ENCODE measurements around the gene CAPG.
"Not testable (repeated sequence)": the region's sequence is repeated elsewhere in the genome, so short reads cannot be mapped to it uniquely, and the experiment has no call there.

CAPG gene

DNA sequence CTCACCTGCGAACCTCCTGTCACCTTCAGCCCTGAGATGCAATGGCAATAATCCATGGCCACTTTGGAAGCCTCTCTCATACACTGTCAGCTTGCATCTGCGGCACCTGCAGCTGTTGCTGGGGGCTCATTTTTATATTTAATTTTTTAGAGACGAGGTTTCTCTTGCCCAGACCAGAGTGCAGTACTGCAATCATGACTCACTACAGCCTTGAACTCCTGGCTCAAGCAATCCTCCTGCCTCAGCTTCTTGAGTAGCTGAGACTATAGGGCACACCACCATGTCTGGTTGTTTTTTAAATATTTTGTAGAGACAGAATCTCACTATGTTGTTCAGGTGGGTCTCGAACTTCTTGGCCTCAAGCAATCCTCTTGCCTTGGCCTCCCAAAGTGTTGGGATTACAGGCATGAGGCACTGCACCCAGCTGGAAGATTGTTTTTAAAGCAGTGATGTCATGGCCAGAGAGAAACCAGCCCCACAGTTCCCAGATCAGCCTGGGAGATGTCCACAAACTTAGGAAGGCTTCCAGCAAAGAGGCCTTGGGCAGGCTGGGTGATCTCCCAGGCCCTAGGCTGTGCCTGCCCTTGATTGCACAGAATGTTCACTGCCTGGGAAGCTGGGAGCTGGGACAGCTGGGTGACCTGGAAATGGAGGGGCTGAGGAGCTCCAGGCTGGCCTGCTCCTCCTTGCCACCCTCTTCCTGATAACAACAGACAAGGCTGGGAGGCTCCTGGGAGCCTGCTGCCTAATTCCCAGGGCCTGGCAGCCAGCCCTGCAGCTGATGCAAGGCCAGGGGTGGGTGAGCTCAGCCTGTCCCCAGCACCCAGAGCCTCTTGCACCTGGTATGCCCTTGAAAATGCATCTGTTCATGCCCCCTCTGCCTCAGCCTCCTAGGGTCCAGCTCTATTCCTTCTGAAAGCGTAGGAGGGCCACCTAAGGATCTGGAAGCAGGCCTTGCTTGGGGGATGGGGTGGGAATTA, 35.4 kb upstream of the CAPG start:
- DNase-seq (ENCODE audit: low read depth in 2 of 2): peak; percentile 73 to 86
- H3K4me3 ChIP-seq (replicated peaks in 1 of 2; ENCODE audit: low read depth in 2 of 2, low read length in 2 of 2): no peak overlapping the region
- TF ChIP-seq, protein P1, sequence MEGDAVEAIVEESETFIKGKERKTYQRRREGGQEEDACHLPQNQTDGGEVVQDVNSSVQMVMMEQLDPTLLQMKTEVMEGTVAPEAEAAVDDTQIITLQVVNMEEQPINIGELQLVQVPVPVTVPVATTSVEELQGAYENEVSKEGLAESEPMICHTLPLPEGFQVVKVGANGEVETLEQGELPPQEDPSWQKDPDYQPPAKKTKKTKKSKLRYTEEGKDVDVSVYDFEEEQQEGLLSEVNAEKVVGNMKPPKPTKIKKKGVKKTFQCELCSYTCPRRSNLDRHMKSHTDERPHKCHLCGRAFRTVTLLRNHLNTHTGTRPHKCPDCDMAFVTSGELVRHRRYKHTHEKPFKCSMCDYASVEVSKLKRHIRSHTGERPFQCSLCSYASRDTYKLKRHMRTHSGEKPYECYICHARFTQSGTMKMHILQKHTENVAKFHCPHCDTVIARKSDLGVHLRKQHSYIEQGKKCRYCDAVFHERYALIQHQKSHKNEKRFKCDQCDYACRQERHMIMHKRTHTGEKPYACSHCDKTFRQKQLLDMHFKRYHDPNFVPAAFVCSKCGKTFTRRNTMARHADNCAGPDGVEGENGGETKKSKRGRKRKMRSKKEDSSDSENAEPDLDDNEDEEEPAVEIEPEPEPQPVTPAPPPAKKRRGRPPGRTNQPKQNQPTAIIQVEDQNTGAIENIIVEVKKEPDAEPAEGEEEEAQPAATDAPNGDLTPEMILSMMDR (IDR thresholded peaks at IDR 0.05; ENCODE audit: low read depth, low read length): no peak

DNA sequence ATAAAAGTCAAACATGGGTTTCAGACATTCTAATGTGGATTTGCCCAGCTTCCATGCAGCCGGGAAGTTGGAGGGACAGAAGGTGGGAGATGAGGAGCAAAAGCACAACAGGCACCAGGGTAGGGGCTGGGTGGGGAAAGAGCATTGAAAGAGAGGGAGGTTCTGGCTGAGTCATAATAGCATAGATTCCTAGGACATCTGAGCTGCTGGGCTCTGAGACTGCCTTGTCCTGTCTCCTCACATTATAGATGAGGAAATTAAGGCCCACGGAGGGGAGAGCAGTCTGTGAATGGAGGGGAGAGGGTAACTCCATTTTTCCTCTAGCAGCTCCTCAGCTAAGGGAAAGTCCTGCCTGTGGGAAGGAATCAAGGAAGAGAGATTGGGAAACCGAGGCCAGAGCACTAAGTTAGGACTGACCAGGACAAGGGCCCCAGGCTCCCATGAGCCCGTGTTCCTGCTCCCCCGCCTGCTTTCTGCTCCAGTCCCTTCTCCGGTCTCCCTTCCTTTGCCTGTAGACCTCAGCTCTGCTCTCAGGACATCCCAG, 34.5 kb upstream of the CAPG start:
- DNase-seq (ENCODE audit: low read depth in 2 of 2): peak; percentile 30 to 35
- no peak overlapping the region for H3K4me3 ChIP-seq (replicated peaks in 1 of 2; ENCODE audit: low read depth in 2 of 2, low read length in 2 of 2)
- TF ChIP-seq, protein P1 (IDR thresholded peaks at IDR 0.05; ENCODE audit: low read depth, low read length): no peak

DNA sequence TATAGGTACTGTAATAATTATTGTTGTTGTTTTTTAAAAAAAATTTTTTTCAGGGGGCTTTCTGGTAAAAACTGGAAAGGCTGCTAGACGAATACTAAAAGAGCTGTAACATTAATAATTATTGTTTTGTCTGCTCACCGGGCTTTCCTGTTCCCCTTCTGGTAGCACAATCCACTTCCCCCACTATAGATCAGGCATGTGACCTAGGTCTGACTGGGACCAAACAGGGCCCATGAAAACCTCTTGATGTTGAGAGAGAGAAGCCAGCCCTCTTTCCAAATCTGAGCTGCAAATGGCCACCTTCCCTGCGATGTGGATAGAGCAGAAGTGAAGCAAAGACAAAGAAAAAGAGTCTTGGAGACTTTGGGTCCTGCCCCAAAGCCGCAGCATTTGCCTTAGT, 31.7 kb upstream of the CAPG start:
- H3K4me3 ChIP-seq (replicated peaks in 1 of 2; ENCODE audit: low read depth in 2 of 2, low read length in 2 of 2): no peak overlapping the region
- no peak for DNase-seq (ENCODE audit: low read depth in 2 of 2)
- TF ChIP-seq, protein P1 (IDR thresholded peaks at IDR 0.05; ENCODE audit: low read depth, low read length): no peak

- TF ChIP-seq, protein P1 (IDR thresholded peaks at IDR 0.05; ENCODE audit: low read depth, low read length): no peak
- no peak overlapping the region for H3K4me3 ChIP-seq (replicated peaks in 1 of 2; ENCODE audit: low read depth in 2 of 2, low read length in 2 of 2)
- no peak for DNase-seq (ENCODE audit: low read depth in 2 of 2)
Observed at GRCh38 chr2:85440729-85441128, 30.6 kb upstream of the CAPG start.

GRCh38 chr2:85439986-85440385, 29.8 kb upstream of the CAPG start:
- no peak overlapping the region for H3K4me3 ChIP-seq (replicated peaks in 1 of 2; ENCODE audit: low read depth in 2 of 2, low read length in 2 of 2)
- no peak for DNase-seq (ENCODE audit: low read depth in 2 of 2)
- TF ChIP-seq, protein P1 (IDR thresholded peaks at IDR 0.05; ENCODE audit: low read depth, low read length): no peak

GRCh38 chr2:85439569-85439968, 29.4 kb upstream of the CAPG start:
- H3K4me3 ChIP-seq (replicated peaks in 1 of 2; ENCODE audit: low read depth in 2 of 2, low read length in 2 of 2); DNase-seq (ENCODE audit: low read depth in 2 of 2): not testable (repeated sequence)

GRCh38 chr2:85439025-85439472, 28.9 kb upstream of the CAPG start:
- DNase-seq (ENCODE audit: low read depth in 2 of 2): no peak
- H3K4me3 ChIP-seq (replicated peaks in 1 of 2; ENCODE audit: low read depth in 2 of 2, low read length in 2 of 2): no peak overlapping the region
- TF ChIP-seq, protein P1 (IDR thresholded peaks at IDR 0.05; ENCODE audit: low read depth, low read length): no peak
